SK-N-SH (cell line): ENCODE results near the gene NAPB. TPM values are rescaled to one million over a fixed set of nuclear protein-coding genes. Genes with fewer than 3 reads are reported as not detected.

Experiments used
- CTCF ChIA-PET: fragments of 300-600, 350-600 bp; formaldehyde crosslinking; extraction: SDS; loops from one replicate; lab custom pipeline; 2021; lab: Yijun Ruan, JAX
- POLR2A ChIA-PET: fragments of 350-600 bp; sonication (Branson Sonifier 250); formaldehyde crosslinking; extraction: SDS; loops from one replicate; lab custom pipeline; 2020; ENCODE audit warnings: antibody characterized with exemption, inconsistent platforms; lab: Yijun Ruan, JAX
- DNase-seq: peaks from one replicate; pipeline ENCODE4 v3.0.0; 2012
- H2AFZ ChIP-seq: fragments of 200-600 bp; sonication (generic); 2 replicates; pipeline ENCODE4 v1.8.1; 2016; ENCODE audit warnings: antibody characterized with exemption, mild to moderate bottlenecking, low read depth
- H3F3A ChIP-seq: fragments of 200-600 bp; sonication (generic); replicated peaks from 2 replicates; pipeline ENCODE3; 2016; ENCODE audit warnings: antibody characterized with exemption, mild to moderate bottlenecking; ENCODE audit not compliant: insufficient read depth
- H3K27ac ChIP-seq, 2 experiments: fragments of 200-500 bp in 1 of 2; fragments of 200-600 bp in 1 of 2; sonication (Bioruptor generic) in 1 of 2; sonication (generic), shearing (Covaris generic) in 1 of 2; 2 replicates each; pipeline versions ENCODE4 v1.5.1 to v1.6.1; 2014 to 2016; ENCODE audit warnings: low read depth in 2 of 2, inconsistent platforms in 1 of 2, low read length in 1 of 2, mild to moderate bottlenecking in 1 of 2, mixed read lengths in 1 of 2
- H3K27me3 ChIP-seq: fragments of 200-600 bp; sonication (generic), shearing (Covaris generic); 2 replicates; pipeline ENCODE4 v1.6.1; 2016; ENCODE audit warnings: mixed run types; ENCODE audit not compliant: insufficient read depth
- H3K36me3 ChIP-seq, 2 experiments: fragments of 200-500 bp in 1 of 2; fragments of 200-600 bp in 1 of 2; sonication (Bioruptor generic) in 1 of 2; sonication (generic) in 1 of 2; replicated peaks in 1 of 2; 2 replicates each; pipeline versions ENCODE3 to v1.5.1; 2014 to 2016; ENCODE audit warnings: low read length in 1 of 2, mild to moderate bottlenecking in 1 of 2; ENCODE audit not compliant: insufficient read depth in 2 of 2, control insufficient read depth in 1 of 2
- H3K4me1 ChIP-seq, 2 experiments: fragments of 200-500 bp in 1 of 2; fragments of 200-600 bp in 1 of 2; sonication (Bioruptor generic) in 1 of 2; sonication (generic), shearing (Covaris generic) in 1 of 2; 2 replicates each; pipeline versions ENCODE4 v1.5.1 to v1.6.1; 2014 to 2016; ENCODE audit warnings: low read depth in 1 of 2, low read length in 1 of 2, mixed run types in 1 of 2; ENCODE audit not compliant: insufficient read depth in 2 of 2, control insufficient read depth in 1 of 2
- H3K4me2 ChIP-seq: fragments of 200-600 bp; sonication (generic), shearing (Covaris generic); 2 replicates; pipeline ENCODE4 v1.6.1; 2017; ENCODE audit warnings: mixed run types
- H3K4me3 ChIP-seq, 2 experiments: fragments of 200-500 bp in 1 of 2; fragments of 200-600 bp in 1 of 2; sonication (Bioruptor generic) in 1 of 2; sonication (generic), shearing (Covaris generic) in 1 of 2; 2 replicates each; pipeline versions ENCODE4 v1.5.1 to v1.8.1; 2014 to 2016; ENCODE audit warnings: low read depth in 2 of 2, inconsistent platforms in 1 of 2, low read length in 1 of 2, mild to moderate bottlenecking in 1 of 2, mixed read lengths in 1 of 2, moderate library complexity in 1 of 2
- H3K79me2 ChIP-seq: fragments of 200-600 bp; sonication (generic); 2 replicates; pipeline ENCODE4 v1.8.1; 2017; ENCODE audit warnings: mild to moderate bottlenecking; ENCODE audit not compliant: insufficient read depth
- H3K9ac ChIP-seq: fragments of 200-600 bp; sonication (generic); 2 replicates; pipeline ENCODE4 v1.6.1; 2017; ENCODE audit warnings: mixed run types
- H3K9me2 ChIP-seq: fragments of 200-600 bp; sonication (generic); 2 replicates; pipeline ENCODE4 v1.6.1; 2017; ENCODE audit warnings: mixed run types
- H3K9me3 ChIP-seq: fragments of 200-600 bp; sonication (generic); 2 replicates; pipeline ENCODE4 v1.6.1; 2017; ENCODE audit warnings: mixed run types, mild to moderate bottlenecking, moderate library complexity
- H4K20me1 ChIP-seq: fragments of 200-600 bp; sonication (generic); 2 replicates; pipeline ENCODE4 v1.6.1; 2017; ENCODE audit warnings: mild to moderate bottlenecking, mixed run types; ENCODE audit not compliant: insufficient read depth
- CHD2 ChIP-seq: fragments of 150-350 bp; IDR thresholded peaks from 2 replicates; pipeline ENCODE4 v1.6.1; 2018; ENCODE audit warnings: low read length; ENCODE audit not compliant: partially characterized antibody
- ELF1 ChIP-seq: IDR thresholded peaks from 2 replicates; pipeline ENCODE4 v1.4.0; 2012
- EP300 ChIP-seq, 2 experiments: IDR thresholded peaks; 2 replicates each; pipeline versions ENCODE4 v1.4.0 to v1.6.1; 2012; ENCODE audit warnings: borderline replicate concordance in 1 of 2, low read depth in 1 of 2, low read length in 1 of 2
- EZH2phosphoT487 ChIP-seq: fragments of 200-600 bp; sonication (generic); IDR thresholded peaks from 2 replicates; pipeline ENCODE4 v1.6.1; 2017; ENCODE audit warnings: low read depth, mixed run types, mild to moderate bottlenecking, antibody characterized with exemption, moderate library complexity, borderline replicate concordance
- FOSL2 ChIP-seq: IDR thresholded peaks from 2 replicates; pipeline ENCODE4 v1.4.0; 2012; ENCODE audit warnings: low read depth, mild to moderate bottlenecking, moderate library complexity, borderline replicate concordance
- FOXJ3 ChIP-seq: sonication (generic); formaldehyde crosslinking; IDR thresholded peaks from 2 replicates; pipeline ENCODE4 v1.5.1; 2020; ENCODE audit warnings: mild to moderate bottlenecking, missing genetic modification reagents
- GABPA ChIP-seq: IDR thresholded peaks from 2 replicates; pipeline ENCODE4 v1.4.0; 2012; ENCODE audit warnings: low read depth, mild to moderate bottlenecking
- GATA2 ChIP-seq: sonication (generic); formaldehyde crosslinking; IDR thresholded peaks from 2 replicates; pipeline ENCODE4 v1.5.0; 2020; ENCODE audit warnings: mild to moderate bottlenecking, missing genetic modification reagents
- JUND ChIP-seq: IDR thresholded peaks from 2 replicates; pipeline ENCODE4 v1.4.0; 2012
- MAX ChIP-seq: IDR thresholded peaks from 2 replicates; pipeline ENCODE4 v1.4.0; 2012; ENCODE audit warnings: low read depth
- NFIC ChIP-seq: IDR thresholded peaks from 2 replicates; pipeline ENCODE4 v1.4.0; 2012; ENCODE audit warnings: borderline replicate concordance
- PBX3 ChIP-seq: IDR thresholded peaks from 2 replicates; pipeline ENCODE4; 2012
- REST ChIP-seq: IDR thresholded peaks from 2 replicates; pipeline ENCODE4 v1.6.1; 2012; ENCODE audit warnings: mild to moderate bottlenecking, low read depth, low read length, moderate library complexity
- RFX5 ChIP-seq: IDR thresholded peaks from 2 replicates; pipeline ENCODE4 v1.6.1; 2012; ENCODE audit warnings: mild to moderate bottlenecking, improper control_type of control experiment, low read length
- SIN3A ChIP-seq: IDR thresholded peaks from 2 replicates; pipeline ENCODE4 v1.6.1; 2012; ENCODE audit warnings: low read depth, mild to moderate bottlenecking, low read length, moderate library complexity, borderline replicate concordance
- TAF1 ChIP-seq: IDR thresholded peaks from 2 replicates; pipeline ENCODE4 v1.6.1; 2012; ENCODE audit warnings: low read depth, mild to moderate bottlenecking, low read length, moderate library complexity, borderline replicate concordance
- TCF12 ChIP-seq: IDR thresholded peaks from 2 replicates; pipeline ENCODE4 v1.4.0; 2012
- TEAD4 ChIP-seq: IDR thresholded peaks from 2 replicates; pipeline ENCODE4 v1.4.0; 2012; ENCODE audit warnings: mild to moderate bottlenecking, borderline replicate concordance; ENCODE audit not compliant: insufficient read depth
- USF2 ChIP-seq: fragments of 150-350 bp; IDR thresholded peaks from 2 replicates; pipeline ENCODE4 v1.6.1; 2017; ENCODE audit warnings: antibody characterized with exemption, low read length, low read depth, borderline replicate concordance
- YY1 ChIP-seq: IDR thresholded peaks from 2 replicates; pipeline ENCODE4 v1.4.0; 2012; ENCODE audit warnings: low read depth, mild to moderate bottlenecking
- WGBS: methylation state at CpG from one replicate; pipeline ENCODE4 v1.1.6; 2017; ENCODE audit warnings: low lambda C conversion rate; 5-methylcytosine and 5-hydroxymethylcytosine counted together
- polyA plus RNA-seq, 3 experiments: library from polyadenylated mRNA; depleted of rRNA; stranded (reverse); fragments of >200 nt; gene quantifications; 2 replicates each; pipeline ENCODE4 v1.2.3, GENCODE V29; 2012

NAPB gene
- polyA plus RNA-seq, 1 of the 3 experiments (the other 2 are of a cell fraction) = 3.0 TPM

GRCh38 chr20:23456409-23456808 lies 35.1 kb upstream of the NAPB start:
- Histone ChIP-seq H3F3A (no peaks in the 10 kb centered on the region), H3K9me3 (no peaks in the 10 kb centered on the region), H3K27me3 (peaks cover 43% of the 10 kb centered on the region), H3K4me2 (no peak overlapping the region), H3K79me2 (no peaks in the 10 kb centered on the region), H3K9me2 (no peaks in the 10 kb centered on the region), H3K27ac (no peak overlapping the region), H3K9ac (no peak overlapping the region), H2AFZ (no peak overlapping the region), H3K4me3 (no peak overlapping the region), H4K20me1 (no peaks in the 10 kb centered on the region), H3K4me1 (no peaks in the 10 kb centered on the region), H3K36me3 (no peaks in the 10 kb centered on the region)
- no peak for DNase-seq
- TF ChIP-seq TCF12 (no peak), EZH2phosphoT487 (no peak), SIN3A (no peak), TEAD4 (no peak), GATA2 (no peak), FOSL2 (no peak), NFIC (no peak), TAF1 (no peak), EP300 (IDR thresholded peaks at IDR 0.05; ENCODE audit: borderline replicate concordance in 1 of 2, low read depth in 1 of 2, low read length in 1 of 2) (no peak), PBX3 (no peak), RFX5 (no peak)
- whole genome bisulfite sequencing = 0% methylated on average over 3 of the region's 3 CpGs
- POLR2A ChIA-PET = no interaction called here
- CTCF ChIA-PET = interaction anchor here (1.1 kb wide), 1 partner anchor 10 kb away, joined by 4 read pairs; no protein-coding TSS in a partner anchor

GRCh38 chr20:23455639-23456038 lies 34.4 kb upstream of the NAPB start:
- WGBS = 16% methylated on average over 7 of the region's 7 CpGs
- POLR2A ChIA-PET = no interaction called here
- peaks cover 50% of the 10 kb centered on the region for H3K27me3 ChIP-seq
- no peaks in the 10 kb centered on the region for H3K9me3 ChIP-seq
- no peak for TF ChIP-seq NFIC
- no peak for TF ChIP-seq CHD2
- no peak for TF ChIP-seq REST
- TF ChIP-seq TCF12 = no peak
- no peak for TF ChIP-seq GATA2
- no peak for TF ChIP-seq GABPA
- TF ChIP-seq ELF1 = no peak
- TF ChIP-seq YY1 = no peak
- TF ChIP-seq USF2 = no peak
- no peak for TF ChIP-seq FOXJ3 (CRISPR knock-in tag)
- TF ChIP-seq JUND = no peak
- no peak for TF ChIP-seq SIN3A
- no peak for TF ChIP-seq MAX
- TF ChIP-seq EP300 (IDR thresholded peaks at IDR 0.05; ENCODE audit: borderline replicate concordance in 1 of 2, low read depth in 1 of 2, low read length in 1 of 2) = no peak
- TF ChIP-seq EZH2phosphoT487 = no peak
- TF ChIP-seq, all 33 proteins: peak for 0
- Histone ChIP-seq H4K20me1 (no peaks in the 10 kb centered on the region), H3K9ac (no peak overlapping the region), H3K4me2 (no peak overlapping the region), H3K9me2 (no peaks in the 10 kb centered on the region), H3K79me2 (no peaks in the 10 kb centered on the region), H3F3A (no peaks in the 10 kb centered on the region), H2AFZ (no peak overlapping the region), H3K36me3 (no peaks in the 10 kb centered on the region), H3K4me3 (no peak overlapping the region), H3K27ac (no peak overlapping the region), H3K4me1 (no peaks in the 10 kb centered on the region)
- DNase-seq = no peak
- CTCF ChIA-PET = interaction anchor here (1.1 to 1.5 kb wide), 2 partner anchors 9 to 14 kb away, joined by 4 to 7 read pairs; no protein-coding TSS in a partner anchor
